NCI-H748 (cell line): ENCODE data around the gene CREB3L2.
"Not testable (repeated sequence)": the region's sequence is repeated elsewhere in the genome, so short reads cannot be mapped to it uniquely, and the experiment has no call there.

Experiments used
- DNase-seq: peaks from one replicate; lab custom pipeline; 2025; ENCODE audit not compliant: unreplicated experiment; lab: John Stamatoyannopoulos, UW

Gene CREB3L2

GRCh38 chr7:137989094-137989493, 12.8 kb downstream of the CREB3L2 start:
- DNase-seq = no peak

- no peak for DNase-seq
These were observed 13.9 kb downstream of the CREB3L2 start for GRCh38 chr7:137987968-137988367.

GRCh38 chr7:137987563-137987962, 14.3 kb downstream of the CREB3L2 start:
- no peak for DNase-seq

- DNase-seq = no peak
These were observed 14.9 kb downstream of the CREB3L2 start for GRCh38 chr7:137987018-137987349.

GRCh38 chr7:137986252-137987017, 15.5 kb downstream of the CREB3L2 start:
- no peak for DNase-seq

- no peak for DNase-seq
These were observed 16.0 kb downstream of the CREB3L2 start for GRCh38 chr7:137985897-137986251.

GRCh38 chr7:137985253-137985896, 16.5 kb downstream of the CREB3L2 start:
- no peak for DNase-seq

- DNase-seq = no peak
These were observed 17.5 kb downstream of the CREB3L2 start for GRCh38 chr7:137984181-137985041.

GRCh38 chr7:137983323-137984008, 18.4 kb downstream of the CREB3L2 start:
- DNase-seq = peak; percentile 21

- DNase-seq = not testable (repeated sequence)
These were observed 19.5 kb downstream of the CREB3L2 start for GRCh38 chr7:137982394-137982793.

GRCh38 chr7:137981668-137982067, 20.2 kb downstream of the CREB3L2 start:
- DNase-seq = no peak

- DNase-seq = no peak
These were observed 20.7 kb downstream of the CREB3L2 start for GRCh38 chr7:137981175-137981574.

- DNase-seq = no peak
These were observed 21.6 kb downstream of the CREB3L2 start for GRCh38 chr7:137980308-137980707.

GRCh38 chr7:137978464-137979237, 23.2 kb downstream of the CREB3L2 start:
- DNase-seq = no peak

GRCh38 chr7:137977173-137977572, 24.7 kb downstream of the CREB3L2 start:
- DNase-seq = no peak

- DNase-seq = peak; percentile 4
These were observed 25.2 kb downstream of the CREB3L2 start for GRCh38 chr7:137976696-137977095.

- no peak for DNase-seq
These were observed 25.7 kb downstream of the CREB3L2 start for GRCh38 chr7:137976232-137976631.

GRCh38 chr7:137975768-137976167, 26.1 kb downstream of the CREB3L2 start:
- DNase-seq = no peak

GRCh38 chr7:137975221-137975620, 26.7 kb downstream of the CREB3L2 start:
- DNase-seq = no peak

GRCh38 chr7:137974766-137975165, 27.1 kb downstream of the CREB3L2 start:
- no peak for DNase-seq
